RPMI7951 (cell line): ENCODE results near the gene ITGB5. TPM values are rescaled to one million over a fixed set of nuclear protein-coding genes. Genes with fewer than 3 reads are reported as not detected.

ENCODE experiments used
- DNase-seq: peaks from one replicate; pipeline ENCODE4 v3.0.0-alpha.2; 2012; ENCODE audit warnings: low read depth
- total RNA-seq: library from RNA; depleted of rRNA; stranded (reverse); fragments of >200 nt; shearing (Covaris generic); gene quantifications from 2 replicates; pipeline ENCODE4 v1.2.3, GENCODE V29; 2014; rRNA removed

ITGB5 gene, protein sequence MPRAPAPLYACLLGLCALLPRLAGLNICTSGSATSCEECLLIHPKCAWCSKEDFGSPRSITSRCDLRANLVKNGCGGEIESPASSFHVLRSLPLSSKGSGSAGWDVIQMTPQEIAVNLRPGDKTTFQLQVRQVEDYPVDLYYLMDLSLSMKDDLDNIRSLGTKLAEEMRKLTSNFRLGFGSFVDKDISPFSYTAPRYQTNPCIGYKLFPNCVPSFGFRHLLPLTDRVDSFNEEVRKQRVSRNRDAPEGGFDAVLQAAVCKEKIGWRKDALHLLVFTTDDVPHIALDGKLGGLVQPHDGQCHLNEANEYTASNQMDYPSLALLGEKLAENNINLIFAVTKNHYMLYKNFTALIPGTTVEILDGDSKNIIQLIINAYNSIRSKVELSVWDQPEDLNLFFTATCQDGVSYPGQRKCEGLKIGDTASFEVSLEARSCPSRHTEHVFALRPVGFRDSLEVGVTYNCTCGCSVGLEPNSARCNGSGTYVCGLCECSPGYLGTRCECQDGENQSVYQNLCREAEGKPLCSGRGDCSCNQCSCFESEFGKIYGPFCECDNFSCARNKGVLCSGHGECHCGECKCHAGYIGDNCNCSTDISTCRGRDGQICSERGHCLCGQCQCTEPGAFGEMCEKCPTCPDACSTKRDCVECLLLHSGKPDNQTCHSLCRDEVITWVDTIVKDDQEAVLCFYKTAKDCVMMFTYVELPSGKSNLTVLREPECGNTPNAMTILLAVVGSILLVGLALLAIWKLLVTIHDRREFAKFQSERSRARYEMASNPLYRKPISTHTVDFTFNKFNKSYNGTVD
- total RNA-seq = 287 and 363 TPM in 2 replicates

DNA sequence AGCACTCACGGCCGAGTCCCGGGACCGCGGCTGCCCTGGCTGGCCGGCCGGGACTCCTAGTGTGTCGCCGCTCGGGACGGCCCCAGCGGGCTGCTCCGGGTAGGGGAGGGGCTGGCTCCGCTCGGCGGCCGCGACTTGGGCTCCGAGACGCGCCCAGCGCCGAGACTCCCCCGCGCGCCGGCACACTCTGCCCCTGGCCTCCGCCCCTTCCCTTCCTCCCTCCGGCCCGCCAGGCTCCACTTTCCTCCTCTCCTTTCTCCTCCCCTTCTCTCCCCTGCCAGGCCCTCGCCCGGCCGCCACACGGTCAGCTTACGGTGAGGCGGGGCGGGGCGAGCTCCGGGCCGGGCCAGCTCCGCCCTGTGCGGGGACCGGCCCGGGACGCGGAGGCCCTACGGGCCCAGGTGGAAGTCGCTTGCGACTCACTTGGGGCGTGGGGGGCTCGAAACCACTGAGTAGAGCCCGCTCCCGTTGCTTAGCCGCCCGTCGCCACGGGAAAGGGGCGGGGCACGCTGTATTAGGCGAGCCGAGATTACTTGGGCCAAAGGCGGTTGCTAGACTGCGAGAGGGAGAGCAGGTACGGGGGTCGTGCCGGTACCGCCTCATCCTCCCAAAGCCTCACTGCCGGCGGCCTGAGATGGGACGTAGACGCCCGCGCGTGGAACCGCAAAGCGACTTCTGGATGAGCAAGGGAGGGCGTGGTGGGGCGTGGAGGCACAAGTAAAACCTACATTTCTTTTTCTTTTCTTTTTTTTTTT, at the start of gene ITGB5:
Gene ITGB5 (minus strand): TSS at position 189 of the 755 bp plus-strand sequence. CDS start 365 bp downstream, outside the sequence.
- peak; percentile 89 for DNase-seq

DNA sequence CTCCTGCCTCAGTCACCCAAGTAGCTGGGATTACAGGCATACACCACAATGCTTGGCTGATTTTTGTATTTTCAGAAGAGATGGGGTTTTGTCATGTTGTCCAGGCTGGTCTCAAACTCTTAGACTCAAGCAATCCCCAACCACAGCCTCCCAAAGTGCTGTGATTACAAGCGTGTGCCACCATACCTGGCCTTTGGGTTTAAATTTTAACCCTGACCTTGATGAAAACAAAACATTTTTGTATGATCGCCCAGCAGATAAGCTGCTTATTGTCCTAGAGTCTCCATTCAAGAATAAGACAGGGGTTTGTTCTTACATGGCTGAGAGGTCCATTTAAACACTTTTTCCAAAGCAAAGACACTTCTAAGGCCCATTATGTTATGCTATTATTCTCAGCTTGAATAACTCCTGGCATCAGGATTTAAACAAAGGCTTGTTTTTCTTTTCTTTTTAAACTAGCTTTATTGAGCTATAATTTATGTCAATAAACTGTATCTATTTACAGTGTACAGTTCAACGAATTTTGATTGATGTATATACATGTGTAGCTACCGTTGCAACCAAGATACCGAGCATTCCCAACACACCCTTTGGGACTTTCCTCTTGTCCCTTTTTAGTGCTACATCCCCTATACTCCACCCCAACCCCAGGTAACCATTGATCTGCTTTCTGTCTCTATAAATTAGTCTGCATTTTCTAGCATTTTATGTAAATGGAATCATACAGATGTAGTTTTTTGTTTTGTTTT, 48.8 kb upstream of the ITGB5 start:
- no peak for DNase-seq

DNA sequence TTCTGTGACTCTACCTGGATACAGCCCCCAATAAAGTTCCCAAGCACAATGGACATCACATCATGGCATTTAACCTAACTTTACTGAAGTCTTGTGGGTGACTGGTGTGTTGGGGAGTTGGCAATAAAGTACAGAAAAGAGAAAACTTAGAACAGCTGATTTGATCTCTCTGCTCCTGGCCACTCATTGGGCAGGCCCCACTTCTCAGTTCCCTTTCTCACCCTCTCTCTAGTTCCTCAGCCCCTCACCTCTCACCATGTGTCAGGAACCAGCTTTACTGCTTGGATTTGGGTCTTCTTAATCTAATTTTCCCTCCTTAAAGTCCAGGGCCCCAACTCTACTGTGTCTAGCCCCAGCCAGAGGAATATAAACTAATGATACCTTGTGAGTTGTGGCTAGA, 48.1 kb upstream of the ITGB5 start:
- no peak for DNase-seq

DNA sequence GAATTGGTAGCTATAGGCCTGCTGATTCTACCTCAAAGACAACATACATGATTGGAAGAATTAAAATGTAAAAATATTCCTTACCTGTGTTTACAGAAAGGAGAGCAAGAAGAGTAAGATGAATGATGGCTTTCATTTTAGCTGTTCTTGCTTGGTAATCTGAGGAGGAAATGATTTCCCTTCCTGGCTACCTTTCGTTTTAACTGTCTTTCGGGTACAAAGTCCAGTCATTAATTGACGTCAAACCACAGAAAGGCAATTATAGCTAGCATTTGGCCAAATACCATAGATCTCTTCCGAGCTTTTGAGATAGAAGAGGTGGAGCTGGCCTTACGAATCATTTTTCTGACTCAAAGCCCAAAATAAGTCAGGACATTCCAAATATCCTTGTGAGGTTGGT, 47.4 kb upstream of the ITGB5 start, which contains the start of gene MUC13:
Gene MUC13 (minus strand): TSS at position 175 of the 400 bp plus-strand sequence. CDS start 39 bp downstream, at position 136.
- no peak for DNase-seq

DNA sequence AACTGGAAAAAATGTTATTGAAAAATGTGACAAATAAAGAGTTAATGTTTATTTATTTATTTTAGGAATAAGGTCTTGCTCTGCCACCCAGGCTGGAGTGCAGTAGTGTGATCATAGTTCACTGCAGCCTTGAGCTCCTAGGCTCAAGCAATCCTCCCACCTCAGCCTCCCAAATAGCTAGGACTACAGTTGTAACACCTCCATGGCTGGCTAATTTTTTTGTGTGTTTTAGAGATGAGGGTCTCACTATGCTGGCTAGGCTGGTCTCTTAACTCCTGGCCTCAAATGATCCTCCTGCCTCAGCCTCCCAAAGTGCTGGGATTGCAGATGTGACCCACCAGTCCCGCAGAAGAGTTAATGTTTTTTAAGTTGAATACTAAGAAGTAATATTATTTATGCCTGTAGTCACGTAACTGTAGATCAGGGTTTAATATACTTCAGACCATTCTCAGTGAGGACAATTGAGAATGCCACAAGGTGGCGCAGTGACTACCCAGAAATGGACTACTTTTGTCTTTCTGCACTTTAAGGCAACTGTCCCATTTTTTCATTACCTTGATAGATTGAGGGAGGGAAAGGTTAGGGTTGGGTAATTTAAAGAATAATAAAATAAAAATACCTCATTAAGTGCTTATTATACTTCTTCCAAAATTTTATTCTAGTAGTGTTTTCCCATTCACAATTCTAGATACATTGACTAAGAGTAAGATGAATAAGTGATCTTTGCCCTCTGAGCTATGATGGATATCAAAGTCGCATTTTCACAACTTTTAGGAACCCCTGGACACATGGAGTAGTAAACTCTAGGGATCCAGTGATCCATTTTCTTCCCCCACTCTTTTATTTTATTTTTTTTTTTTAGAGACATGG, 41.4 kb upstream of the ITGB5 start:
- peak; percentile 69 for DNase-seq

DNA sequence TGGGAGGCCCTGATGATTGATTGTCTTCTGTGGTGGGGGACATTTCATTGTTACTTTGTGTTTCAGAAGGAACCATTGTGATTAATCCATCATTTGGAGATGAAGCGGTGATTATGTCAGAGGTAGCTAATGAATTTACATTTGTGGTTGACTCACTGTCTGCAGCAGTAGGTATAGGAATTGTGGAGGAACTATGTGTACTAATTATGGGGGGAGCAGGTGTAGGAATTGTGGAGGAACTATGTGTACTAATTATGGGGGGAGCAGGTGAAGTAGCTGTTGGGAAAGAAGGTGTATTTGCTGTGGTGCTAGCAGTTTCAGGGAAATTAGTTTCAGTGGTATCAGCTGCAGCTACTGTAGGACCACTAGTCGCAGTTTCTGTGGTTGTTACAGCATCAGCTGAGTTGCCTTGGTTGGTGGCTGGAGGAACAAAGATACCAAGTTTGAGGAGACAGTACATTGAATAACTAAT, 40.4 kb upstream of the ITGB5 start:
- no peak for DNase-seq

DNA sequence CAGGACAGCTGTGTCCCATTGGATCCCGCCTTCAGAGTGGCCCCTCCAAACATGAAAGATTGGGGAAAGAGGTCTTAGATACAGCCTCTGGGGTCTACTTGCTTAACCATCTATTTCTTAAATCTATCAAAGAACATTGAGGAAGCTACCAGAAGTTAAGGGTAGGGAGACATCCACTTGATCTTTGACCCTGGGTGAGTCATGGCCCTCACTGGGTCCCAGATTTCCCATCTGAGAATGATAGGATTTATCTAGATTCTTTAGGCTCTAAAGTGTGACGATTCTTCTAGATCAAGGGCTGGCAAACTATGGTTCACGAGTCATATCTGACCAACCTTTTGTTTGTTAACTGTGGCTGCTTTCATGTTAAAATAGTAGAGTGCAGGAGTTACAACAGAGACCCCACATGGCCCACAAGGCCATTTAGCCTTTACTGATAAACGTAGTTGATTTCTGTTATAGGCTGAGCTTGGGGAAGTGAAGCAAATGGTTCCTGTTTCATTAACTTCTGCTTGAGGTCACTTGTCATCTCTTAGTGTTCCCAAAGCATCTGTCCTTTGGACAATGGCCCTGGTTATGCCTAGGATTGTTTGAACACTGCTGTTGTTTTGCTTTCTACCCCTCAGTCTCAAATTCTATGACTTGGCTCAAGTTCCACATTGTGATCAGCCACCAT, 39.4 kb upstream of the ITGB5 start:
- DNase-seq = peak; percentile 16

DNA sequence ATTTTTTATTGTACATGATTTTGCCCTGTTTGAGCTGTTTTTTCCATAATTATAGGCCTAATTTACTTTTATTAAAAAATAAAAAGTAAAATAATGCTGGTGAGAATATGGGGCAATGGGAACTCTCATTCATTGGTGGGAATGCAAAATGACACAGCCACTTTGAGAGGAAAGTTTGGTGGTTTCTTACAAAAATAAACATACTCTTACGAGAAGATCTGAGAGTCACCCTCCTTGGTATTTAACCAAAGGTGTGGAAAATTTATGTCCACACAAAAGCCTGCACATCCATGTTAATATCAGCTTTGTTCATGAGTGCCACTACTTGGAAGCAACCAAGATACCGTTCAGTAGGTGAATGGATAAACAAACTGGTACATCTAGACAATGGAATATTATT, 37.6 kb upstream of the ITGB5 start:
- no peak for DNase-seq

DNA sequence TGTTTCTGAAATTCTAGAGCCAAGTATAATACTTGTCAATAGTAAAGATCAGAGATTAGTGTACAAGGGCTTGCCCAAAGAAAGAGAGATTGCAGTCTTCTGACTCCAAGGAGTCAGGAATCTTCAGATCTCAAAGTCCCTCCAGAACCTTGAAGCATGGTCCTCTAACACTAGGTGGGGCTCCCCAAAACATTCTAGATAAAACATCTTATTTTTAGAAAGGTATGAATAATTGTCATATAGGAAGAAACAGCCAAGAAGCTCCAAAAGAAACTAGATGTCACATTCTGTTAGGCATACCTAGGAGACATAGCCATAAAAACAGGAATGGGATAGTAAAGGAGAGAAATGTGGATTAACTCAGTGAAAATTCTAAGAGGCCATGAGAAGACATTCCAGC, 36.7 kb upstream of the ITGB5 start:
- no peak for DNase-seq

DNA sequence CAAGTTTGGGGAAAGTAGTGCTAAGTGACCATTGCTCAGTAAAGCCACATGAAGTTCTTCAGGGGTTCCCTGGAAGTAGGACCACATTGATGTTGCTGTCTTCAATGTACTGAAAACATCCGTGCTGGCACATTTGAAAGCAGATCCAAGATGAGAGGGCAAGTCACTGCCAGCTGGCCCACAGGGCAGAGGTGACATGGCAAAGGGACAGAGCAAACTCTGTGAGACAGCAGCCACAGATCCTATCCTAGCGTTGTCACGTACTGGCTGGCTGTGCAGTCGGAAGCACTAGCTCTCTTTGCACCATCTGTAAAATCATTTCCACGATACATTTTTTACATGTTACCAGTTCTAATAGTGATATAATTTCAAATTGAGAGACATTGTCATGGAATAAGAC, 33.6 kb upstream of the ITGB5 start:
- no peak for DNase-seq

DNA sequence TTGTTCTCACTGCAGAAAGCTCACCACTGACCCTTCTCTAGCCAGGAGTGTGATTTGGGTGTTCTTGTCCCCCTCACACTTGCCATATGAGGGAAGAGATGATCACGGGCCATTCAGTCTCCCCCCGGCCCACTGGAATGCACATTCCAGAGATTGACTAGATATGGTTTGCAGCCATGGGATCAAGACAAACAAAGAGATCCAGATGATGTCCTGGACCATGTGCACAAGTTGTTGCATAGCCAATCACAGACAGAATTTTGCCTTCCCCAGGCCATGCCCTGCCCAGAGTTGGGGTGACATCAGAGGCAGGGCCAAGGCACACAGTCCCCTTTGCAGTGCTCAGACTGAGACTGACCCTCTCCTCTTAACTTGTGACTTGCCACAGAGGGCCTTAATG, 32.6 kb upstream of the ITGB5 start:
- DNase-seq = peak; percentile 44

DNA sequence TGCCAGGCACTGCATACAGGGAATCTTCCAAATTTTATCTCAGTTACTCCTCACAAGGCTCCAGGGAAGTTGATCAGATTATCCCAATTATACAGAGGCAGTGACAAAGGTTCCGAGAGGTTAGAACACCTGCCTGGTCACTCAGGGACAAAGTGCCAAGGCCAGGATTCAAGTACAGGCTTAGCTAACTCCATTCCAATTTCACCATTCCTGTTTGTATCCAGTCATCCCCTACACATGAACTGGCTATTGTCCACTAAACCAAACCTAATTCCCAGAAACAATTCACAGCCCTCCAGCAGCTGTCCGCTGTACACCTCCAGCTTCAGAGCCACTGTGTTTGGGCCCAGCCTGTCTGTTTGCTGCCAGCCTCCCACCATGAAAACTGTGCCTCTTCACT, 31.4 kb upstream of the ITGB5 start:
- no peak for DNase-seq

DNA sequence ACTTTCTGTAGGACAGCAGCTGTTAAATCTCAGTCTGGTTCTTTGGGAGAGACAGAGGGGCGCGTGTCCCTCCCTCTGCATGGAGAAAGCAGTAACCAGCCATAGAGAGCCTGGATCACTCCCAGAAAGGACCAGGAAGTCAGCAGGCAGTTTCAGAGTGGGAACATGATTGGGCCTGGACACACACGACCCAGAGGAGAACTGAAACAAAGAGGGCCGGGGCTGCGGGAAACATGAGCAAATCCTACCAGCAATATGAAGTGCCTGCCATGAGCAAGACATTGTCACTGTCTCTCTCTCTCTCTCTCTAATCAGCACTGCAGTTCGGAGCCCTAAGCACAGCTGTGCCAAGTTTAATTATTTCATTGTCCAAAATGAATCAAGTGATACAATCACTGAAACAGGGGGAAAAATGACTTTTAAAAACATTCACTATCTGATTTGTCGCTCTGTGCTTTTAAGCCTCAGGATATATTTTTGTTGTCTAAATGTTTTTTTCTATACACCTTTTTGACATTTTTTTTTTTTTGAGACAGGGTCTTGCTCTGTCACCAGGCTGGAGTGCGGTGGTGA, 29.8 kb upstream of the ITGB5 start:
- DNase-seq = no peak

DNA sequence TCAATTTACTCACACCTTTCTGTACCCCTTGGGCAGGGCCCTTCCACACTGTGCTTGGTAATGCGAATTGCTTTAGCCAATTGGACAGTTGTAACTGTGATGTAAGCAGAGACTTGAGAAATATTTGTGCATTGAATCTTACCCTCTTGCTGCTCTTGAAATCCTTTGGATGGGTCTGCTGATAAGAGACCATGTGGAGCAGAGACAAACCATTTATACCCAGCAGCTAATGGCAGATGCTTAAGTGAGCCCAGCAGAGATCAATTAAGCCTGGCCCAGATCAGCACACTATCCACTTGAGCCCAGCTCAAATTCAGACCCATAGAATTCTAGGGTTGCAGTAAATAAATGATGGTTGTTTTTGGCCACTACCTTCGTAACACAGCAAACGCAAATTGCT, 28.1 kb upstream of the ITGB5 start:
- DNase-seq = no peak

DNA sequence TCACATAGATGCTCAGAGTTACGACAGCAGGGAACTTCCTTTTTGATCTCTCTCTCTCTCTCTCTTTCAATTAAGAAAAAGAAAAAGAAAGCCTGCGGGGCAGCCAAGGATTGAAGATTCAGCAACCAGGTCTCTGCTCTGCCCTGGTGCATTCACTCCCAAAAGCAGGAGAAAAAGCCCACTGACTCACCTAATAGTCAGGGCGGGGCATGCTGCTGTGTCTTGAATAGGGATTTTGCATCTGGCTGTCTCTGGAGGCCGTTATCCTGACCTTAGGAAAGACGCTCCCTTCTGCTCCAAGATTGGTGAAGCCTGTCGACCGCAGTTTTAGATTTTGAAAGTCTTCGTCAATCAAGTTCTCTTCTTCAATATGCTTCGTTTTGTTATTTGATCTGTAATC, 20.8 kb upstream of the ITGB5 start:
- no peak for DNase-seq

DNA sequence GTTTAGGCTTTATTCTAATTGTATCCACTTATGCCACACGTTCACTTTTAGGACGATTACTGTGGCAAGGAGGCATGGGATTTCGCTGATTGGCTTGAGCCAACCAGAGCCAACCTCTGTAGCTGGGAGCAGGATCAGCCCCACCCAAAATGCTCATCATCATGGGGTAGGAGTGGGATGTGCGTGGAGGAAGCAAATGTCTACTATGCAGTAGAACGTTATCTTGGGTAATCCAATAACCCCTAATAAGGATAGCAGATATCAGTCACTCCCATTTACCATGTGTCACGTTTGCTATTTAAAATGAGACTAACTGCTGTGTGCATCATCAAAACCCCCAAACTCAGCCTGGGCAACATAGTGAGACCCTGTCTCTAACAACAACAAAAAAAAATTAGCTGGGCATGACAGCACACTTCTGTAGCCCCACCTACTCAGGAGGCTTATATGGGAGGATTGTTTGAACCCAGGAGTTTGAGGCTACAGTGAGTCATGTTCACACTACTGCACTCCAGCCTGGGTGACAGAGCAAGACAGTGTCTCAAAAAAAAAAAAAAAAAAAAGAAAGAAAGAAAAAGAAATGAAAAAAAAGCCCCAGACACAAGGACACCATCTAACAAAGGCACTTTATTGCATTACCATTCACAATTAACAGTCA, 17.8 kb upstream of the ITGB5 start:
- DNase-seq = no peak

DNA sequence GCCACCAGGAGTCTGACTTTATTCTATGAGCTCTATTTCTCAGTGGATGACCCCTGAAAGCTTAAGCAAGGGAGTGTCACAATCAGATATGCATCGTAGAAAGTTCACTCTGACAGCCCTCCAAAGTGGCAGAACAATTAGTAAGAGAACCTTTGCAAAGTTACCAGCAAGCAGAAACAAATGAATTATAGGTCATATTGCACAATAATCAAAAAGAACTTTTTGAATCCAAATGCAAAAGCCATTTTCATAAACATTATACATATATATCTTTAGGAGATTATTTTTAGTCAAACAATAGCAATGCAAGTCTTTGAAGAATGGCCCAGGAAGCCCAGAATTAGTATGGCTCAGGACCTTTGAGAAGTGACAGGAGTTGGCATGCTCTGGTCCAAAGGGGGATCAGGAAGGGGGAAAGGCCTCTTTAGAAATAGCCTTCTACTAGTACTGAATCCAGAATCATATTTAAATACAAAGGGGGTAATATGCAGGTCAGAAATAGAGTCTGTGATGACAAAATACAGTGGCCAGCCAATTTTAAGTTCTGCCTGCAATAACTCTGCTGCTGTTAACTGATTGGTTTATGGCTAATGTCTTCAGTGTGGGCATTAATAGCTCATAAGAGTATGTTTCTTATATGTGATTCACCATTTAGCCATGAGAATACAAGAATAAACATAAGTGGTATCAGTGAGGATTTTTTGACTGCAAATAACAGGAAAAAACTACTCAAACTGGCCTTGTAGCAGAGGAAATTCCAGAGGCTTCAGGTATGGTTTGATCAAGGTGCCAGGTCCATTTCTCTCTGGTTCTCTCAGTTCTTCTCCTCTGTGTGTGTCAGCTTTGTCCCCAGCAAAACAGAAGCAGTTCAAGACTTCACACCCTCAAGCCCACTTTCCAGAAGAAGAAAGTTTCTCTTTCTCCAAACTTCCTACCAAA, 17.0 kb upstream of the ITGB5 start:
- no peak for DNase-seq
